ENCODE data around the gene CHST11. TPM values are rescaled to one million over a fixed set of nuclear protein-coding genes. Genes with fewer than 3 reads are reported as not detected.

Gene CHST11
- total and polyA plus RNA-seq, 9 of the 15 experiments (the other 6 are each of a cell fraction or from before 2014, with no cell fraction given) = 2.3 to 38.7 (median 15.0) TPM

DNA sequence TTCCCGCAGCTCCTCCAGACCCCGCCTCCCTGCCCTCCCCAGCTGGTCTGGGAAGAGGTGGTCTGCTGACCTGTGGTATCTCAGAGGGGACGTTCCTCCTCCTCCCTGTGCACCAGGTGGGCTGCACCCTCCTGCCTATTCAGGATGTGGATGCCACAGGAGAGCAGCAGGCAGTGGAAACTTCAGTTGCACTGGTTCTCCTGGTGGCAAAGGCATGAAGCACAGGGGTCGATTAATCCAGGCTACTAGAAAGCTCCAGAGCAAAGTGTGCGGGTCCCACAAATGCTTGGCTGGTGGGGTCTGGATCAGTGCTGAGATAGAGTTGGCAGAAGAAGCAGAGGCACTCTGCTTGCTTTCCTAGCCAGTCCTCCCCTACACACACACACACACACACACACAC, 304.3 kb downstream of the CHST11 start:
- Histone ChIP-seq H3K9ac (ENCODE audit: insufficient read depth in 1 of 2, low read depth in 2 of 2, low read length in 2 of 2) (no peak overlapping the region), H3K9me1 (ENCODE audit: control insufficient read depth, insufficient read depth, low read length) (no peaks in the 10 kb centered on the region), H3K27ac (ENCODE audit: extremely low read depth, low read depth, low read length) (no peak overlapping the region), H4K20me1 (replicated peaks; ENCODE audit: control insufficient read depth, insufficient read depth, low read length) (no peaks in the 10 kb centered on the region), H3K27me3 (ENCODE audit: control insufficient read depth in 2 of 2, insufficient read depth in 2 of 2, low read length in 2 of 2) (no peaks in the 10 kb centered on the region), H3K9me3 (replicated peaks; ENCODE audit: control insufficient read depth, insufficient read depth, low read depth, low read length) (no peaks in the 10 kb centered on the region), H3K79me2 (ENCODE audit: control insufficient read depth, insufficient read depth, low read length) (no peaks in the 10 kb centered on the region), H3K36me3 (ENCODE audit: control insufficient read depth, insufficient read depth, low read length) (peaks cover 21% of the 10 kb centered on the region; the same call in 2 of the 3 replicates), H3K4me1 (replicated peaks in 1 of 2; ENCODE audit: control insufficient read depth in 2 of 2, insufficient read depth in 2 of 2, low read length in 2 of 2) (peaks cover 3 to 10% of the 10 kb centered on the region in 2 experiments; a peak in 1 of 5 replicates), H3K4me3 (no peak overlapping the region), H3K4me2 (ENCODE audit: insufficient read depth, low read length) (no peak overlapping the region), H2AFZ (ENCODE audit: low read depth, low read length) (no peak overlapping the region)
- no TSS peak for BruUV-seq (replicated peaks)
- ChIA-PET CTCF (ENCODE audit: low intra/inter-chr PET ratio) (interaction anchor here (0.7 kb wide), 1 partner anchor 125 kb away, joined by 3 read pairs; no protein-coding TSS in a partner anchor), POLR2A (interaction anchor here (1.0 kb wide), 1 partner anchor 9 kb away, joined by 3 read pairs; no protein-coding TSS in a partner anchor)
- DNase-seq (ENCODE audit: extremely low read depth in 1 of 4, low spot score in 3 of 4) (no peak), ATAC-seq (no peak), FAIRE-seq (no peak)
- intact Hi-C loops (cut with micrococcal nuclease) (no loop called here), in situ Hi-C loops (cut with MboI) (no loop called here)
- 66% methylated on average over 5 of the region's 5 CpGs for WGBS (ENCODE audit: insufficient coverage, low coverage, missing lambda C conversion rate)
- no peak for TF ChIP-seq DDX20 (tag; IDR thresholded peaks at IDR 0.05; ENCODE audit: low read depth)
- TF ChIP-seq, protein P1, sequence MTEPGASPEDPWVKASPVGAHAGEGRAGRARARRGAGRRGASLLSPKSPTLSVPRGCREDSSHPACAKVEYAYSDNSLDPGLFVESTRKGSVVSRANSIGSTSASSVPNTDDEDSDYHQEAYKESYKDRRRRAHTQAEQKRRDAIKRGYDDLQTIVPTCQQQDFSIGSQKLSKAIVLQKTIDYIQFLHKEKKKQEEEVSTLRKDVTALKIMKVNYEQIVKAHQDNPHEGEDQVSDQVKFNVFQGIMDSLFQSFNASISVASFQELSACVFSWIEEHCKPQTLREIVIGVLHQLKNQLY (CRISPR knock-in tag; conservative IDR thresholded peaks at IDR 0.05) = no peak
- TF ChIP-seq, protein P2, sequence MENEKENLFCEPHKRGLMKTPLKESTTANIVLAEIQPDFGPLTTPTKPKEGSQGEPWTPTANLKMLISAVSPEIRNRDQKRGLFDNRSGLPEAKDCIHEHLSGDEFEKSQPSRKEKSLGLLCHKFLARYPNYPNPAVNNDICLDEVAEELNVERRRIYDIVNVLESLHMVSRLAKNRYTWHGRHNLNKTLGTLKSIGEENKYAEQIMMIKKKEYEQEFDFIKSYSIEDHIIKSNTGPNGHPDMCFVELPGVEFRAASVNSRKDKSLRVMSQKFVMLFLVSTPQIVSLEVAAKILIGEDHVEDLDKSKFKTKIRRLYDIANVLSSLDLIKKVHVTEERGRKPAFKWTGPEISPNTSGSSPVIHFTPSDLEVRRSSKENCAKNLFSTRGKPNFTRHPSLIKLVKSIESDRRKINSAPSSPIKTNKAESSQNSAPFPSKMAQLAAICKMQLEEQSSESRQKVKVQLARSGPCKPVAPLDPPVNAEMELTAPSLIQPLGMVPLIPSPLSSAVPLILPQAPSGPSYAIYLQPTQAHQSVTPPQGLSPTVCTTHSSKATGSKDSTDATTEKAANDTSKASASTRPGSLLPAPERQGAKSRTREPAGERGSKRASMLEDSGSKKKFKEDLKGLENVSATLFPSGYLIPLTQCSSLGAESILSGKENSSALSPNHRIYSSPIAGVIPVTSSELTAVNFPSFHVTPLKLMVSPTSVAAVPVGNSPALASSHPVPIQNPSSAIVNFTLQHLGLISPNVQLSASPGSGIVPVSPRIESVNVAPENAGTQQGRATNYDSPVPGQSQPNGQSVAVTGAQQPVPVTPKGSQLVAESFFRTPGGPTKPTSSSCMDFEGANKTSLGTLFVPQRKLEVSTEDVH (IDR thresholded peaks at IDR 0.05; ENCODE audit: low read depth, partially characterized antibody) = no peak
- TF ChIP-seq, protein P3, sequence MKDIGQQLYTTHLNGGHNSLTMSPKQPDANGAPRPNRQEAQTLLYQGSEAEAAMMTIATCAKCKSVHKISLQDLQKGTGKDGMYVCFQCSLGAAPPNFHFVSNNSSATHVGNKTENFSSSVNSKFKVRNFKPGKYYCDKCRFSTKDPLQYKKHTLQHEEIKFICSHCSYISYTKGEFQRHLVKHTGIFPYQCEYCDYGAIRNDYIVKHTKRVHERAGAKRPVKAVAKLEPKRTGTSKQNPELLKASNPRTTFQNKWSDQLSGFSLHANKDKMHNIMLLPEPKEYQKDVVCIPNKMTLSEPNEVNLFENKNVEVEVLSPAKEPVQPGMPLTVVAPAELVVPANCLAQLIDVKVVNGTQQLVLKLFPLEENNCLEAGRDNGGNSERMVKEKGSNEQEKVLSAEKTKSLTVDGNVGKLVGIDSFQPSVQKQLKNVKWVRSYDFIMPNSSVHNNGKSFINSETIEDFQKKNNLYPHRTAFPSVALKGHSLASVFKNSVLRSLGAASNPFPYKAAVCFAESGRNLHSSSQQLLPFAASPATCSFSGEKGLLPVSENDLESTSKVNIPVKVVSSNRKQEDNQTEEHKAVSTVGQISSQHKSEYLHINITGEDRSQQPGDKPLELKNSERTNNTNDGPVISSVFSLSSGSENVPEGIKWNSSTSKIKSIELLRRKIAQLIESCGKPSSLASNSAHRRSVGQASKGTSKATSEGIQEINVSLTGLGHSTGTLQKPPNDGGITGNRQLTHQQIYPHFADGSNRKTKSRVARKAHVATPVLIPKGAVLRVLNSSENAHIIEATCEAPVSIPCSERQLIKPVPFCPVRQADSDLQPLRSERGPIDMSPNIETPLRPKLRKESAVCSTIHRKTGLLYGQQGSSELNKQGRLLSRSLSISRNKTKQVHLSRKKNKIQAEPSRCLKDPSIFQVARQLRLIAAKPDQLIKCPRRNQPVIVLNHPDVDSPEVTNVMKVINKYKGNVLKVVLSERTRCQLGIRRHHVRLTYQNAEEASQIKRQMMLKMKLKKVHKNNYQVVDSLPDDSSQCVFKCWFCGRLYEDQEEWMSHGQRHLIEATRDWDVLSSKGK (CRISPR knock-in tag; IDR thresholded peaks at IDR 0.05) = no peak
- TF ChIP-seq, protein P4, sequence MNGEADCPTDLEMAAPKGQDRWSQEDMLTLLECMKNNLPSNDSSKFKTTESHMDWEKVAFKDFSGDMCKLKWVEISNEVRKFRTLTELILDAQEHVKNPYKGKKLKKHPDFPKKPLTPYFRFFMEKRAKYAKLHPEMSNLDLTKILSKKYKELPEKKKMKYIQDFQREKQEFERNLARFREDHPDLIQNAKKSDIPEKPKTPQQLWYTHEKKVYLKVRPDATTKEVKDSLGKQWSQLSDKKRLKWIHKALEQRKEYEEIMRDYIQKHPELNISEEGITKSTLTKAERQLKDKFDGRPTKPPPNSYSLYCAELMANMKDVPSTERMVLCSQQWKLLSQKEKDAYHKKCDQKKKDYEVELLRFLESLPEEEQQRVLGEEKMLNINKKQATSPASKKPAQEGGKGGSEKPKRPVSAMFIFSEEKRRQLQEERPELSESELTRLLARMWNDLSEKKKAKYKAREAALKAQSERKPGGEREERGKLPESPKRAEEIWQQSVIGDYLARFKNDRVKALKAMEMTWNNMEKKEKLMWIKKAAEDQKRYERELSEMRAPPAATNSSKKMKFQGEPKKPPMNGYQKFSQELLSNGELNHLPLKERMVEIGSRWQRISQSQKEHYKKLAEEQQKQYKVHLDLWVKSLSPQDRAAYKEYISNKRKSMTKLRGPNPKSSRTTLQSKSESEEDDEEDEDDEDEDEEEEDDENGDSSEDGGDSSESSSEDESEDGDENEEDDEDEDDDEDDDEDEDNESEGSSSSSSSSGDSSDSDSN (IDR thresholded peaks at IDR 0.05; ENCODE audit: borderline replicate concordance in 1 of 2, low read depth in 2 of 2, low read length in 2 of 2) = no peak
- no peak for TF ChIP-seq GABPB1 (CRISPR knock-in tag; IDR thresholded peaks at IDR 0.05)
- TF ChIP-seq, protein P5, sequence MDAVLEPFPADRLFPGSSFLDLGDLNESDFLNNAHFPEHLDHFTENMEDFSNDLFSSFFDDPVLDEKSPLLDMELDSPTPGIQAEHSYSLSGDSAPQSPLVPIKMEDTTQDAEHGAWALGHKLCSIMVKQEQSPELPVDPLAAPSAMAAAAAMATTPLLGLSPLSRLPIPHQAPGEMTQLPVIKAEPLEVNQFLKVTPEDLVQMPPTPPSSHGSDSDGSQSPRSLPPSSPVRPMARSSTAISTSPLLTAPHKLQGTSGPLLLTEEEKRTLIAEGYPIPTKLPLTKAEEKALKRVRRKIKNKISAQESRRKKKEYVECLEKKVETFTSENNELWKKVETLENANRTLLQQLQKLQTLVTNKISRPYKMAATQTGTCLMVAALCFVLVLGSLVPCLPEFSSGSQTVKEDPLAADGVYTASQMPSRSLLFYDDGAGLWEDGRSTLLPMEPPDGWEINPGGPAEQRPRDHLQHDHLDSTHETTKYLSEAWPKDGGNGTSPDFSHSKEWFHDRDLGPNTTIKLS (IDR thresholded peaks at IDR 0.05; ENCODE audit: borderline replicate concordance, low read depth) = no peak
- TF ChIP-seq POLR2A (conservative IDR thresholded peaks at IDR 0.05) = no peak
- no peak for TF ChIP-seq SPI1 (IDR thresholded peaks at IDR 0.05; ENCODE audit: borderline replicate concordance, low read depth, low read length)
- no peak for TF ChIP-seq SIRT6 (IDR thresholded peaks at IDR 0.05; ENCODE audit: low read depth, low read length)
- no peak for TF ChIP-seq TEAD2 (tag; IDR thresholded peaks at IDR 0.05)
